SK-N-SH treated with all-trans-retinoic acid at 6 μM for 48 hours (cell line): Measurements from ENCODE around the gene ECM1.

Experiments
- ARNTL ChIP-seq: fragments of 450-650 bp; formaldehyde crosslinking; IDR thresholded peaks from 2 replicates; pipeline ENCODE4 v1.5.0; 2020; ENCODE audit warnings: low read depth, mild to moderate bottlenecking, moderate library complexity, borderline replicate concordance
- ESRRG ChIP-seq: fragments of 250-450 bp; sonication (Bioruptor Pico); IDR thresholded peaks from 2 replicates; pipeline ENCODE4 v1.6.1; 2021; ENCODE audit warnings: mild to moderate bottlenecking
- GLIS3 ChIP-seq: fragments of 250-450 bp; sonication (Bioruptor Pico); IDR thresholded peaks from 2 replicates; pipeline ENCODE4 v1.5.0; 2020; ENCODE audit warnings: mild to moderate bottlenecking, moderate library complexity
- OSR1 ChIP-seq: fragments of 250-450 bp; sonication (Bioruptor Pico); IDR thresholded peaks from 2 replicates; pipeline ENCODE4 v1.8.0; 2022; ENCODE audit warnings: moderate library complexity, mild to moderate bottlenecking, inconsistent platforms
- TCF4 ChIP-seq: fragments of 250-450 bp; sonication (Bioruptor Pico); IDR thresholded peaks from 2 replicates; pipeline ENCODE4 v1.8.0; 2021; ENCODE audit warnings: mild to moderate bottlenecking, moderate library complexity, borderline replicate concordance
- TOX ChIP-seq: fragments of 250-450 bp; sonication (Bioruptor Pico); IDR thresholded peaks from 2 replicates; pipeline ENCODE4 v1.8.0; 2021; ENCODE audit warnings: mild to moderate bottlenecking, moderate library complexity, borderline replicate concordance
- ZC3H10 ChIP-seq: fragments of 250-450 bp; sonication (Bioruptor Pico); IDR thresholded peaks from 2 replicates; pipeline ENCODE4 v1.5.1; 2021; ENCODE audit warnings: mild to moderate bottlenecking, moderate library complexity
- ZFP3 ChIP-seq: fragments of 250-450 bp; sonication (Bioruptor Pico); IDR thresholded peaks from 2 replicates; pipeline ENCODE4 v1.5.0; 2020; ENCODE audit warnings: mild to moderate bottlenecking, moderate library complexity
- ZNF70 ChIP-seq: fragments of 450-650 bp; formaldehyde crosslinking; IDR thresholded peaks from 2 replicates; pipeline ENCODE4 v1.5.0; 2020; ENCODE audit warnings: mild to moderate bottlenecking, moderate library complexity
- TF ChIP-seq, protein P1 (sequence below): fragments of 250-450 bp; sonication (Bioruptor Pico); IDR thresholded peaks from 2 replicates; pipeline ENCODE4 v1.8.0; 2020; ENCODE audit warnings: mild to moderate bottlenecking, moderate library complexity, borderline replicate concordance

DNA sequence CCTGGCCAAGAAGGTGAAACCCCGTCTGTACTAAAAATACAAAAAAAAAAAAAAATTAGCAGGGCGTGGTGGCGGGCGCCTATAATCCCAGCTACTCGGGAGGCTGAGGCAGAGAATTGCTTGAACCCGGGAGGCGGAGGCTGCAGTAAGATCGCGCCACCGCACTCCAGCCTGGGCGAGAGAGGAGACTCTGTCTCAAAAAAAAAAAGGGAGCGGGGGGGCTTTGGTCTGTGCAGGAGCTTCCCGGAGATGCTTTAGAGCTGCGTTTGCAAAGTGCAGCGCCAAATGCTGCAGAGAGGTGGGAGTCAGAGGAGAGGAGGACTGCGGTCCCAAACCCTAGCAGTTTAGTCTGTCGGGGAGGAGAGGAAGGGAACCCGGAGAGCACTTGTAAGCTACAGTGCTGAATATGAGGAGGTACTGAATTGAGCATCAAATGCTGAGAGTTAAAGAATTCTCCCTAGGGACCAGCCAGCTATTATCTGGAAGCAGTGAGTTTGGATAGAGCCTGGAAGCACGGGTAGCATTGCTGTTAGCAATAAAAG lies 8.2 kb downstream of the ECM1 start:
- TF ChIP-seq TOX = no peak
- no peak for TF ChIP-seq ZNF70 (CRISPR knock-in tag)
- TF ChIP-seq ZFP3 (CRISPR knock-in tag) = no peak
- TF ChIP-seq OSR1 (CRISPR knock-in tag) = 0 out of 2 replicates have a peak, but pooled peaks have one; percentile 77
- no peak for TF ChIP-seq ARNTL (CRISPR knock-in tag)
- TF ChIP-seq ESRRG (CRISPR knock-in tag) = no peak
- TF ChIP-seq GLIS3 (CRISPR knock-in tag) = no peak
- no peak for TF ChIP-seq ZC3H10 (CRISPR knock-in tag)
- no peak for TF ChIP-seq TCF4 (CRISPR knock-in tag)
- TF ChIP-seq, protein P1, sequence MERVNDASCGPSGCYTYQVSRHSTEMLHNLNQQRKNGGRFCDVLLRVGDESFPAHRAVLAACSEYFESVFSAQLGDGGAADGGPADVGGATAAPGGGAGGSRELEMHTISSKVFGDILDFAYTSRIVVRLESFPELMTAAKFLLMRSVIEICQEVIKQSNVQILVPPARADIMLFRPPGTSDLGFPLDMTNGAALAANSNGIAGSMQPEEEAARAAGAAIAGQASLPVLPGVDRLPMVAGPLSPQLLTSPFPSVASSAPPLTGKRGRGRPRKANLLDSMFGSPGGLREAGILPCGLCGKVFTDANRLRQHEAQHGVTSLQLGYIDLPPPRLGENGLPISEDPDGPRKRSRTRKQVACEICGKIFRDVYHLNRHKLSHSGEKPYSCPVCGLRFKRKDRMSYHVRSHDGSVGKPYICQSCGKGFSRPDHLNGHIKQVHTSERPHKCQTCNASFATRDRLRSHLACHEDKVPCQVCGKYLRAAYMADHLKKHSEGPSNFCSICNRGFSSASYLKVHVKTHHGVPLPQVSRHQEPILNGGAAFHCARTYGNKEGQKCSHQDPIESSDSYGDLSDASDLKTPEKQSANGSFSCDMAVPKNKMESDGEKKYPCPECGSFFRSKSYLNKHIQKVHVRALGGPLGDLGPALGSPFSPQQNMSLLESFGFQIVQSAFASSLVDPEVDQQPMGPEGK (CRISPR knock-in tag) = no peak
